ENCODE data around the gene OR10H5.

DNA sequence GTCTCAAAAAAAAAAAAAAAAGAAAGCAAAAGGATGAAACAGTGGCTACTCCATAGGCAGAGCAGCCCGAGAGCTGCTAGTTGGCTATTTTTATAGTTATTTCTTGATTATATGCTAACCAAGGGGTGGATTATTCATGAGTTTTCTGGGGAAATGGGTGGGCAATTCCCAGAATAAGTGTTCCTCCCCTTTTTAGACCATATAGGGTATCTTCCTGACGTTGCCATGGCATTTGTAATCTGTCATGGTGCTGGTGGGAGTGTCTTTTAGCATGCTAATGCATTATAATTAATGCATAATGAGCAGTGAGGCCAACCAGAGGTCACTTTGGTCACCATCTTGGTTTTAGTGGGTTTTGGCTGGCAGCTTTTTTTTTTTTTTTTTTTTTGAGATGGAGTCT, 53.4 kb downstream of the OR10H5 start:
- no peak for TF ChIP-seq POLR2A (IDR thresholded peaks at IDR 0.05)
- no peak for TF ChIP-seq POLR2AphosphoS5 (IDR thresholded peaks at IDR 0.05)
